ENCODE measurements around the gene CMPK2.

- no peak for TF ChIP-seq POLR2A (IDR thresholded peaks at IDR 0.05; ENCODE audit: low read depth, low read length)
- no peak for TF ChIP-seq POLR2AphosphoS5 (IDR thresholded peaks at IDR 0.05; ENCODE audit: low read depth, low read length)
- no peak for TF ChIP-seq TAF1 (IDR thresholded peaks at IDR 0.05; ENCODE audit: borderline replicate concordance, low read depth, low read length)
These were observed 12.8 kb upstream of the CMPK2 start for GRCh38 chr2:6878549-6878948.

All from GM12892 (cell line).